GM18508 (cell line): ENCODE measurements around the gene ADAMTSL4.

Experiments used
- ATAC-seq: cut with Tn5 transposase; IDR thresholded peaks from one replicate; pipeline ENCODE4 v1.9.1; 2021; ENCODE audit warnings: moderate number of reproducible peaks; ENCODE audit not compliant: insufficient read depth, unreplicated experiment

Gene ADAMTSL4

DNA sequence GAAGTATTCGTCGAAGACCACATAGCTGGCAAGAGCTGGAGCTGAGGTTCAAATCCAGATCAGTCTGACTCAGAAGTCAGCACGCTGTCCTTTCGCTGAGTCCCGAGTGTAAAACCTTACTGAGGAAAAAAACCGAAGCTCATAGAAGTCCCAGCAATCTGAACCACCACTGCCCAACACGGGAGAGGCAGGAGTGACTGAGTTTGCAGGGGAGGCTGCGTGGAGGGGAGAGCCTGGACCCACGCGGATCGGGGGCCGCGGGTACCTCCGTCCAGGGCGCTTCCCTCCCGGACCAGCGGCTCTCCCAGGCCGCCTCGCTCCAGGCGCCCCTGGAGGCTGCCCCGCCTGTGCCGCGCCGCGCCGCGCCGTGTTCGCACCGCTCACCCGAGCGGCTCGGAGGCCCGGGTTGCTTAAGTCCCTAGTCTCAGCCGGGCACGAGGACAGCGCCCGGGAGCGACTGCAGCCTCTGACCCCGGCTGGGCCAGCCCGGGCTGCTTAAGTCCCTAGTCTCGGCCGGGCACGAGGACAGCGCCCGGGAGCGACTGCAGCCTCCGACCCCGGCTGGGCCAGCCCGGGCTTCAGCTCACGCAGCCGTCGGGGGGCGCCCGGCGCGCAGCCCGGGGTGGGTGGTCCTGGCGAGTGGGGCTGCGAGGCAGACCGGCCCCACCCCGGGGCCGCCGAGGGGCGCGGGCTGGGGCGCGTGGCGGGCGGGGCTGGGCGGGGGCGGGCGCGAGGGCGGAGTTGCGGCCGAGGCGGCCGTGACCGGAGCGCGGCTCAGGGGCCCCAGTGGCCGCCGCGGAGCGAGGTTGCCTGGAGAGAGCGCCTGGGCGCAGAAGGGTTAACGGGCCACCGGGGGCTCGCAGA lies at the start of gene ADAMTSL4:
Gene ADAMTSL4, plus strand, starts transcription at position 777 of the 864 bp plus-strand sequence. CDS start 2,881 bp downstream, outside the sequence.
- no peak for ATAC-seq

DNA sequence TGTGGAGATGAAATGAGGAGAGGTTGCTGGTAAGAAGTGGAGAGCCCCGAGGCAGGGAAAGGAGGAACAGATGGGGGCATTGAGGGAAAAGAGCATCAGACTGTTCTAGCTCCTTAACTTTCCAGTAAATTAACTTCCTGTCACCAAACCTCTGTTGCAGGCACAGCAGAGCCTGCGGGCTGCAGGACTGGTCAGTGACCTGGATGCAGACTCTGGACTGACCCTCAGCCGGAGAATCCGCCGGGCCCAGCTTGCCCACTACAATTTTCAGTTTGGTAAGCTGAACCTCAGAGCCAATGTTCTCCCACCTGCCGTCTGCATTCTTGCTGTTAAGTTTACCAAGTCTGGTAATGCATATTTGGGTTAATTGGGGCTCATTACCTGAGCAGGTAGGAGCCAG lies 43.8 kb upstream of the ADAMTSL4 start:
- no peak for ATAC-seq

DNA sequence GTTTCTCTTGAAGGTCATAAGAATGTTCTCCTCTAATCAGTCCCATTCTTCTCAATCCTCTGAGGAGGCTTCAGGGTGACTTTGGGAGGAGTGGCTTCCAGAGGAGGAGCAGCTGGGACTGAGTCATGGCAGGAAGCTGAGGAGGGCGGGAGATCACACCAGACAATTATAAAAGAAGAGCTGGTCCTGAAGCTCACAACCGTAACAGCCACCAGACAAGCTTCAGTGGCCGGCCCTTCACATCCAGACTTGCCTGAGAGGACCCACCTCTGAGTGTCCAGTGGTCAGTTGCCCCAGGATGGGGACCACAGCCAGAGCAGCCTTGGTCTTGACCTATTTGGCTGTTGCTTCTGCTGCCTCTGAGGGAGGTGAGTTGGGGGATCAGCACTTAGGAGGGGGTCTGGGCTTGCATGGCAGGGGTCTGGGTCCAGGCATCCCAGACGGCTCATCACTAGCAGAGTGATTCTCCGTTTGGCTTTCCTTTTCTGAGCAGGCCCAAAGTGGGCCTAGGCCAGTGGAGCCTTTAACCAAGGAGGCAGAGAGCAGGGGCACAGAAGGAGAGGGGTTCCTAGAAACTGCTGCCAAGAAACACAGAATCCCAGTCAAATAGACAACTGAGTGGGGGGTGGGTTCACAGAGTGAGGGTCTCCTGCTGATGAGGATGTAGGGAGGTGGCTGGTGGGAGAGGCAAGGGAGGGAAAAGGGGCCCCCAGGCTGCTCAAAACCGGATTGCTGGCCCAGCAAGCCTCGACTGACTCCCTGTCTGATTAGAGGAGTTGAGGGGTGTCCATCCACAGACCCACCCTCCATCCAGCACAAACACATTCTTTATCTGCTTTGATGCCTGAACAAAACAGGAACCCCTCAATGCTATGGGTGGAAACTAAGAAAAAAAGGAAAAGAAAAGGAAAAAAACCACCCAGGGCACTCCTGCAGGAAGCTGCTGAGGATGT lies 41.0 kb upstream of the ADAMTSL4 start, which contains the start of gene ECM1:
Gene ECM1, plus strand, starts transcription at position 198 of the 953 bp plus-strand sequence. Its CDS starts 101 bp downstream, at position 299.
- ATAC-seq: no peak

DNA sequence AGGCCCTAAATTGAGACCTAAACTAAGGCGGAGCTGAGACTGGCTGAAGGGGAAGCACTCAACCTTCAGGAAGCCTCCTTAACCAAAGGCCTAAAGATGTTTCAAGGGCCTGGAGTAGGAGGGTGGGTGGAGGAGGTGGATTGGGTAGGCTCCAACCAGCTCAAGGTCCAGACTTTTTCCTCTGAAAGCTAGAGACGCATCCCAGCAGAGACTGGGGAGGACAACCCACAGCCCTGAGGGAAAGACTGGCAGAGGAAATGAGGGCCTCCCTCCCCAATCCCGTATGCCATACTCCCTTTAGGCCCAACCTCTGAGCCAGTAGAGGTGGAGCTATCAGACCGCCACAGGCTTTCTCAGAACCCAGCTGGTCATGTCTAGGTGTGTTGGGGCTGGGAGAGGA lies 40.2 kb upstream of the ADAMTSL4 start:
- no peak for ATAC-seq

- ATAC-seq: no peak
Observed at GRCh38 chr1:150511551-150511950, 37.7 kb upstream of the ADAMTSL4 start.

GRCh38 chr1:150511985-150512660 lies 37.1 kb upstream of the ADAMTSL4 start:
- ATAC-seq: no peak

- no peak for ATAC-seq
Observed at GRCh38 chr1:150512846-150513245, 36.4 kb upstream of the ADAMTSL4 start.

- no peak for ATAC-seq
Observed at GRCh38 chr1:150513351-150513791, 35.8 kb upstream of the ADAMTSL4 start.

DNA sequence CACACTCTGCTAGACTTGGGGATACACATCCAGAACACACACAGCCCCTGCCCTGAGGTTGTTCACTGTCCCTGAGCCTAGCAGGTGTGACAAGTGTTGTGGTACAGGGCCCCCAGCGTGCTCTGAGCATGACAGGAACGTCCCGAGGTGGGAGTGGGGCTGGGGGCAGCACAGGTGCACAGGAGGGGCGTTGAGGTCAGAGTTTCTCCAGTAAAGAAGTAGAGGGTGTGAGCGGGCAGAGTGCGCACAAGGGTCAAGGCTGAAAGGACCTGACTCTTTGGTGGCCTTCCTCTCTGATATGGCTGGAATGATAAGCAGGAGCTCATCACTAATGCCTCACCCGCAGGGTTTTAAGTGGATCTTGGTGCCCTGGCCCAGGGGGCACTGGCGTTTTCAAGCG lies 34.9 kb upstream of the ADAMTSL4 start:
- ATAC-seq: no peak

DNA sequence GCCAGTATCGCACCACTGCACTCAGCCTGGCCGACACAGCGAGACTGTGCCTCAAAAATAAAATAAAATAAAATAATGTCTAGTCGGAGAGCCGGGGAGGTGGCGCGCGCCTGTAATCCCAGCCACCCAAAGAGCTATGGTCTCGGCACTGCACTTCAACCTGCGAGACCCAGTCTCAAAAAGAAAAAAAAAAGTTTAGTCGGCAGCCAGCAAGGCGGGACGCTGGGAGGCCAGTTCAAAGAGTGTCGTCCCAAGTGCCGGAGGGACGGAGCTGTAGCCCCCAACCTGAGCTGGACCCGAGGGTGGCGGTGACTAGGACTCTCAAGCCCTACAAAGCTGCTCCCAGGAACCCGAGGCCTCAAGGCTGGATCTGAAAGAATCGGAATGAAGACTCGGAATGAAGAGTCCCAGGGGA lies 34.3 kb upstream of the ADAMTSL4 start:
- no peak for ATAC-seq

DNA sequence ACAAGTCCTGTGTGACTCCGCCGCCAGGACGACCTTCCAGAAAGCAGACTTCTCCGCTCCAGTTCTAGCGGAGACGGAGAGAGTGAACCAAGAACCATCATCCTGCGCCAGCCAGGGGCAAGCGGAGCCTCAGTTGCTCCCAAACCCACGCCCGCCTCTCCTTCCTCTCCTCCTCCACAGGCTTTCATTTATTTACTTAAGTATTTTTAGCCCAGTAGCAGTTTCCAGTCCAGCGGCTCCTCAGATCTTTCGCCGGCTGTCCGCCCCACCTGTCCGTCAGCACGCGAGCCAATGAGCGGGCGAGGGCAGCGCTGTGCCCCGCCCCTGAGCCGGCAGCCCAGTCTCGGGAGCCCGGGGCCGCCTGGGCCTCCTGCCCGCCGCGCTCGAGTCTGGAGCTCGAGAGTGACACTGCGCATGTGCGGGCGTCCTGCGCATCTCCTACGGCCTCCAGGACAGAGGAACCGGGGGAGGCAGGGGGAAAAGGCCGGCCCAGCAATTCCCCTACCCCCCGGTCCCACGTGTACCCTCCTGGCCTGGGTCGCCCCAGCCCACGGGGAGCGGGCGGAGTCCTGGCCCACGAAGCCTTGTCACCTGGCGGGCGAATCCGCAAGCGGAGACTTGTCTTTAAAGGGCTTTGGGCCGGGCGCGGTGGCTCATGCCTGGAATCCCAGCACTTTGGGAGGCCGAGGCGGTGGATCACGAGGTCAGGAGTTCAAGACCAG lies 33.7 kb upstream of the ADAMTSL4 start, which contains the start of gene FALEC:
Gene FALEC, plus strand, starts transcription at position 425 of the 722 bp plus-strand sequence.
- peak; percentile 55 for ATAC-seq

DNA sequence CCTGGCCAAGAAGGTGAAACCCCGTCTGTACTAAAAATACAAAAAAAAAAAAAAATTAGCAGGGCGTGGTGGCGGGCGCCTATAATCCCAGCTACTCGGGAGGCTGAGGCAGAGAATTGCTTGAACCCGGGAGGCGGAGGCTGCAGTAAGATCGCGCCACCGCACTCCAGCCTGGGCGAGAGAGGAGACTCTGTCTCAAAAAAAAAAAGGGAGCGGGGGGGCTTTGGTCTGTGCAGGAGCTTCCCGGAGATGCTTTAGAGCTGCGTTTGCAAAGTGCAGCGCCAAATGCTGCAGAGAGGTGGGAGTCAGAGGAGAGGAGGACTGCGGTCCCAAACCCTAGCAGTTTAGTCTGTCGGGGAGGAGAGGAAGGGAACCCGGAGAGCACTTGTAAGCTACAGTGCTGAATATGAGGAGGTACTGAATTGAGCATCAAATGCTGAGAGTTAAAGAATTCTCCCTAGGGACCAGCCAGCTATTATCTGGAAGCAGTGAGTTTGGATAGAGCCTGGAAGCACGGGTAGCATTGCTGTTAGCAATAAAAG lies 33.1 kb upstream of the ADAMTSL4 start:
- no peak for ATAC-seq

DNA sequence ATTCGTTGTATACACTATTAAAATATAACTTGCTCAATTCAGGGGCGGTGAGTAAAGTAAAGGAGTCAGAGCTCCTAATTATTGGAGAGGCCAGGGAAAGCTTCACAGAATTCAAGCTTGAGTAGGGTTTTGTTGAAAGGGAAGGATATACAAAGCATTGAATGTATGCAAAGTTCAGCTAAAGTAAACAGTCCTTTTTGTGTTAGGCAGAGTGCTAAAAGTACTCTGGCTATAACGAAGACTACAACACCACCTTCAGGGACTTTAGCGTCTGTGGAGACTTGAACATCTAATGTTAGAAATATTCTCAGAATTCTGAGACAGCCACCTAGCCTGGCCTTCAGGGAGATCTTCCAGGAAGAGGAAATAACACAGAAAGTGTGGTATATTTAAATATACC lies 32.6 kb upstream of the ADAMTSL4 start:
- no peak for ATAC-seq

- no peak for ATAC-seq
Observed at GRCh38 chr1:150521196-150521968, 27.8 kb upstream of the ADAMTSL4 start.

DNA sequence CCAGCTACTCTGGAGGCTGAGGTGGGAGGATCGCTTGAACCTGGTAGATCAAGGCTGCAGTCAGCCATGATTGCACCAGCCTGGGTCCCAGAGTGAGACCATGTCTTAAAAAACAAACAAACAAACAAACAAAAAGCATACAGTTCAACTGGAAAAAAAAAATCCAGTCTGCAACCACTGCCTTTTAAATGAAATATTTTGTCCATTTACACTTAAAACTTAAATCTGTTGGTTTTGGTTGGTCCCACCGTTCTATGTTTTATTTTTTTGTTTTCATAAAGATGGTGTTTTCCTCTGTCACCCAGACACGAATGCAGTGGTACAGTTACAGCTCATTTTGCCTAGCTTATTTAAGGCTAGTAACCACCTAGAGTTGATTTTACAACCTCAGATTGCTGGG lies 23.9 kb upstream of the ADAMTSL4 start:
- ATAC-seq: no peak

DNA sequence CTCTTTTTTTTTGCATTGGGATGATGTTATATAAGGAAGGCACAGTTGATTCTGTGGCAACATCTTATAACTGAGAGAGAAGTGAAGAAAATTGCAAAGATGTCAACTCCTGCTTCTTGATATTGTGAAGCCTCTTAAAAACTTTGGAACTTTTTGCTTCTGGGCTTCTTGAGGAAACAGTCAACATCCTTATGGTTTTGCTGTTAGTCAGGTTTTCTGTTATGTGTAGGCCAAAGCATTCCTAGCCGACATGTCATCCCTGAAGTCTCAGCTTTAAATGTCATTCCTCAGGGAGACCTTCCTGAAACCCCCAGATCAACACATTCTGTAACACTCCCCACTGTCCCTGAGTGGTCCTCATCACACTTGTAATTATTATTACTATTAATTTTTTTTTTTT lies 21.0 kb upstream of the ADAMTSL4 start:
- no peak for ATAC-seq

GRCh38 chr1:150529017-150529416 lies 20.2 kb upstream of the ADAMTSL4 start:
- ATAC-seq: no peak

GRCh38 chr1:150530491-150531159 lies 18.6 kb upstream of the ADAMTSL4 start:
- no peak for ATAC-seq
